Measurements from ENCODE around the gene MAGI2. TPM values are rescaled to one million over a fixed set of nuclear protein-coding genes. Genes with fewer than 3 reads are reported as not detected.

Gene MAGI2
- total and polyA plus RNA-seq, 4 donors: 43.4 to 61.3 (median 50.1) TPM

DNA sequence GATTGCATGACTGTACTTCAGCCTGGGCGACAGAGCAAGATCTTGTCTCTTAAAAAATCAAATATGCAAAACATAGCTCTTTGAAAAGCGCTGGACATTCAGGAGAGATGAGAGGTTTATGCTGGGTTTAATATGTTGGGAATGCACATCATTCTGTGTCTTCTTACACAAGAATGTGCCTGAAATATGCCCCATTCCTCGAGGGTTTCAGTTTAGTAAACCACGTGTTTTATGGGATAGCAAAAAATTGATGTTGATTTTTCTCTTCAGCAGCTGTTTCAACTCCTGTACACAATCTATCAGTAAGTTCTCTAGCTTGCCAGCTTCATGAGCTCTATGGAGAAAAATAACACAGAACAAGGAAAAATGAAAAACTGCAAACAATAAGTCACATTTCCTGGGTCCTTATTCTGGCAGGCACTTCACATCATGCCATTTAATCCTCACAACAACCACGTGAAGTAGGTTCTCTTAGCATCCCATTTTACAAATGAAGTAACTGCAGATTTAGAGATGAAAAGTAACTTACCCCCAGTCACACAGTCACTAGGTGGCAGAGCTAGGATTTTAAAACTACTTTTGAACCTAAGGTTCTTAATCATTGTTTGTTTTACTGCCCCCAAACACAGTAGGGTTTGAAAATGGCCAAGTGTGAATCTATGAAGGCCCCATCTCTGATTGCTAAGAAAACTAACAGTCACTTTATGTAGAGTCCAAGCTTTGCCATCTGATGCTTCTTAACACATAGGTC, 1231.3 kb downstream of the MAGI2 start:
- Histone ChIP-seq H3K36me3 (ENCODE audit: control insufficient read depth, insufficient read depth, low read length) (no peaks in the 10 kb centered on the region), H3K4me1 (ENCODE audit: control insufficient read depth, insufficient read depth, low read length) (no peaks in the 10 kb centered on the region), H3K27ac (ENCODE audit: low read depth, low read length) (no peak overlapping the region), H3K4me3 (ENCODE audit: low read depth, low read length) (no peak overlapping the region), H3K27me3 (ENCODE audit: control insufficient read depth, insufficient read depth, low read length) (no peaks in the 10 kb centered on the region), H3K9me3 (ENCODE audit: control insufficient read depth, insufficient read depth, low read length) (no peaks in the 10 kb centered on the region)
- peak in 1 of 6 donors; percentile 18 for DNase-seq (ENCODE audit: low read depth in 4 of 6, low spot score in 6 of 6)
- 100% methylated on average over 1 of the region's 5 CpGs for WGBS (ENCODE audit: insufficient coverage)

GRCh38 chr7:78220754-78221153, 1232.7 kb downstream of the MAGI2 start:
- Histone ChIP-seq H3K27me3 (ENCODE audit: control insufficient read depth, insufficient read depth, low read length) (no peaks in the 10 kb centered on the region), H3K4me1 (ENCODE audit: control insufficient read depth, insufficient read depth, low read length) (no peaks in the 10 kb centered on the region), H3K27ac (ENCODE audit: low read depth, low read length) (no peak overlapping the region), H3K36me3 (ENCODE audit: control insufficient read depth, insufficient read depth, low read length) (no peaks in the 10 kb centered on the region), H3K4me3 (ENCODE audit: low read depth, low read length) (no peak overlapping the region), H3K9me3 (ENCODE audit: control insufficient read depth, insufficient read depth, low read length) (no peaks in the 10 kb centered on the region)
- 81% methylated on average over 5 of the region's 5 CpGs for WGBS (ENCODE audit: insufficient coverage)
- no peak for DNase-seq (ENCODE audit: low read depth in 4 of 6, low spot score in 6 of 6)

DNA sequence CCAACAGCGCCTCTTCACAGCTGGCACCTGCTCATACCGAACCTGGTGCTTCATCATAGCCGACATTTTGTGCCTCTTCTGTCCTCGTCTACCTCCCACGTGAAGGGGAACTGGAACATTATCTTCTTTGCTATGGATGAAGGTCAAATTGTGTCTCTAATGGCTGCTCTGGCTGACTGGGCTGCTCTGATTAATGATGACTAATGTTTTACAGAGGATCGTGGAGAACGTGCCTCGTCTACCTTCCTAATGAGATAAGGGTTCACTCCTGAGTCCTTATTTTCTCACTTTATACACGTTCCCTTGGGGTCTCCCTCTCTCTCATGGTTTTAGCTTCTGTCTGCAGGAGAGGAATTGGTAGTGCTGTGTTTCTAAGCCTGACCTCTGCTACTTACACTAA, 1234.6 kb downstream of the MAGI2 start:
- no peak overlapping the region for H3K27ac ChIP-seq (ENCODE audit: low read depth, low read length)
- H3K4me1 ChIP-seq (ENCODE audit: control insufficient read depth, insufficient read depth, low read length): no peaks in the 10 kb centered on the region
- no peak for DNase-seq (ENCODE audit: low read depth in 4 of 6, low spot score in 6 of 6)
- no peaks in the 10 kb centered on the region for H3K9me3 ChIP-seq (ENCODE audit: control insufficient read depth, insufficient read depth, low read length)
- WGBS (ENCODE audit: insufficient coverage): 100% methylated on average over 1 of the region's 9 CpGs
- H3K4me3 ChIP-seq (ENCODE audit: low read depth, low read length): no peak overlapping the region
- H3K27me3 ChIP-seq (ENCODE audit: control insufficient read depth, insufficient read depth, low read length): no peaks in the 10 kb centered on the region
- H3K36me3 ChIP-seq (ENCODE audit: control insufficient read depth, insufficient read depth, low read length): no peaks in the 10 kb centered on the region

- H3K4me1 ChIP-seq (ENCODE audit: control insufficient read depth, insufficient read depth, low read length): no peaks in the 10 kb centered on the region
- no CpG with 5 or more reads among the region's 1 CpG for WGBS (ENCODE audit: insufficient coverage)
- no peak for DNase-seq (ENCODE audit: low read depth in 4 of 6, low spot score in 6 of 6)
- no peaks in the 10 kb centered on the region for H3K9me3 ChIP-seq (ENCODE audit: control insufficient read depth, insufficient read depth, low read length)
- H3K27me3 ChIP-seq (ENCODE audit: control insufficient read depth, insufficient read depth, low read length): no peaks in the 10 kb centered on the region
- no peaks in the 10 kb centered on the region for H3K36me3 ChIP-seq (ENCODE audit: control insufficient read depth, insufficient read depth, low read length)
- H3K27ac ChIP-seq (ENCODE audit: low read depth, low read length): no peak overlapping the region
- no peak overlapping the region for H3K4me3 ChIP-seq (ENCODE audit: low read depth, low read length)
Observed at GRCh38 chr7:78218051-78218450, 1235.4 kb downstream of the MAGI2 start.

DNA sequence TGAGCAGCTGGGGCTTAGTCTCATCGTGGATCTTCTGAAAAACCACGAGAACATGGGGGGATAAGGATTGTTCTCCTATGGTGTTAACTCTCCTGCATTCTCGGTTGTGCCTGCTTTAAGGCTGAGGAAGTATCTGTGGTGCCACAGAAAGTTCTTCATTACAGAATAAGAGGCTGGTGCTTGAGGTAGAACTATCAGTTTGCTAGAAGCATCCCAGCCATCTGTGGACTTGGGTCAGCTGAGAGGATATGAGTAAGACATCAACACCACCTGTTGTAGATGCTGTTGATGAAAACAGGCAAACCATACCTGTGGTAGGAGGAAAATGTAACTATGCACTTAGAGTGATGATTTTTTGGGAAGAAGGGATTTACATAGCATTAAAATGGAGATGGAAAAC, 1238.3 kb downstream of the MAGI2 start:
- H3K27me3 ChIP-seq (ENCODE audit: control insufficient read depth, insufficient read depth, low read length): no peaks in the 10 kb centered on the region
- H3K27ac ChIP-seq (ENCODE audit: low read depth, low read length): no peak overlapping the region
- DNase-seq (ENCODE audit: low read depth in 4 of 6, low spot score in 6 of 6): no peak
- 83% methylated on average over 3 of the region's 3 CpGs for WGBS (ENCODE audit: insufficient coverage)
- no peaks in the 10 kb centered on the region for H3K9me3 ChIP-seq (ENCODE audit: control insufficient read depth, insufficient read depth, low read length)
- H3K4me1 ChIP-seq (ENCODE audit: control insufficient read depth, insufficient read depth, low read length): no peaks in the 10 kb centered on the region
- H3K36me3 ChIP-seq (ENCODE audit: control insufficient read depth, insufficient read depth, low read length): no peaks in the 10 kb centered on the region
- no peak overlapping the region for H3K4me3 ChIP-seq (ENCODE audit: low read depth, low read length)

- Histone ChIP-seq H3K27me3 (ENCODE audit: control insufficient read depth, insufficient read depth, low read length) (no peaks in the 10 kb centered on the region), H3K4me3 (ENCODE audit: low read depth, low read length) (no peak overlapping the region), H3K4me1 (ENCODE audit: control insufficient read depth, insufficient read depth, low read length) (no peaks in the 10 kb centered on the region), H3K27ac (ENCODE audit: low read depth, low read length) (no peak overlapping the region), H3K9me3 (ENCODE audit: control insufficient read depth, insufficient read depth, low read length) (no peaks in the 10 kb centered on the region), H3K36me3 (ENCODE audit: control insufficient read depth, insufficient read depth, low read length) (no peaks in the 10 kb centered on the region)
- 98% methylated on average over 5 of the region's 6 CpGs for WGBS (ENCODE audit: insufficient coverage)
- no peak for DNase-seq (ENCODE audit: low read depth in 4 of 6, low spot score in 6 of 6)
Observed at GRCh38 chr7:78213402-78213801, 1240.1 kb downstream of the MAGI2 start.

DNA sequence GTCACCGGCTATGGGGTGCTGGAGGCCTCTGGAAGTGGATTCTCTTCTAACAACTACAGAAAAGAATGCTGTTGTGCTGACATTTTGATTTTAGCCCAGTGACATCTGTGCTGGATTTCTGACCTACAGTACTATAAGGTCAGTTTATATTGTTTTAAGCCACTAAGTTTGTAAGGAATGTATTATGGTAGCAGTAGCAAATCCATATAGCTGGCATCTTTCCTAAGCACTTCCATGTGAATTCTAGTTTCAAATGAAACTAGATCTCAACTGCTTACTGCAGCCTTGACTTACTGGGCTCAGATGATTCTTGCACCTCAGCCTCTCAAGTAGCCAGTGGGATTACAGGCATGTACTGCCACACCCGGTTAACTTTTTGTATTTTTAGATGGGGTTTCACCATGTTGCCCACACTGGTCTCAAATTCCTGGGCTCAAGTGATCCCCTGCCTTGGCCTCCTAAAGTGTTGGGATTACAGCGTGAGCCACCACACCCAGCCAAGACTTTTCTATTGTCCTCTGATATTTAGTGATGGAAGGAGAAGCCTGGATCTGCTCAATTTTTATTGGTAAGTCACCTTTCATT, 1240.9 kb downstream of the MAGI2 start:
- no peak for DNase-seq (ENCODE audit: low read depth in 4 of 6, low spot score in 6 of 6)
- Histone ChIP-seq H3K9me3 (ENCODE audit: control insufficient read depth, insufficient read depth, low read length) (no peaks in the 10 kb centered on the region), H3K4me3 (ENCODE audit: low read depth, low read length) (no peak overlapping the region), H3K27ac (ENCODE audit: low read depth, low read length) (no peak overlapping the region), H3K36me3 (ENCODE audit: control insufficient read depth, insufficient read depth, low read length) (no peaks in the 10 kb centered on the region), H3K27me3 (ENCODE audit: control insufficient read depth, insufficient read depth, low read length) (no peaks in the 10 kb centered on the region), H3K4me1 (ENCODE audit: control insufficient read depth, insufficient read depth, low read length) (no peaks in the 10 kb centered on the region)
- no CpG with 5 or more reads among the region's 3 CpGs for WGBS (ENCODE audit: insufficient coverage)

DNA sequence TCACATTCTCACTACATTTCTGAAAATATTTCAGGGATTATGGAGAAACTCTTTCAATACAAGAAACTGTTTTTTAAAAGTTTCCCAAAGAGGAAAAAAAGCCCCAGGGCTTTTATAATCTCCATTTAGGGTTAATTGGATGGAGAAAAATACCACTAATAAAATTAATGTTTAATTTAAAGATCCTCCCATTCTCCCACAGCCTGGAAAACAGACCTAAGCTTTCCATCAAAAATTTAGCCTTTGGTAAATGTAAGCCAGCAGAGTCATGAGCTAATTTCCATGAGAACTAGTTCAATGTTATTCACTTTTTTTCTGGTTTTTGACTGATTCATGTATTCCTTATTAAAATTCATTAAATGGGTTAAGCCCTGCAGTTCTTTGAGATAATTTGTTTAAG, 1246.2 kb downstream of the MAGI2 start:
- no peaks in the 10 kb centered on the region for H3K4me1 ChIP-seq (ENCODE audit: control insufficient read depth, insufficient read depth, low read length)
- H3K27ac ChIP-seq (ENCODE audit: low read depth, low read length): no peak overlapping the region
- H3K9me3 ChIP-seq (ENCODE audit: control insufficient read depth, insufficient read depth, low read length): no peaks in the 10 kb centered on the region
- H3K4me3 ChIP-seq (ENCODE audit: low read depth, low read length): no peak overlapping the region
- no peaks in the 10 kb centered on the region for H3K36me3 ChIP-seq (ENCODE audit: control insufficient read depth, insufficient read depth, low read length)
- no peaks in the 10 kb centered on the region for H3K27me3 ChIP-seq (ENCODE audit: control insufficient read depth, insufficient read depth, low read length)
- DNase-seq (ENCODE audit: low read depth in 4 of 6, low spot score in 6 of 6): no peak

- WGBS (ENCODE audit: insufficient coverage): no CpG with 5 or more reads among the region's 2 CpGs
Observed at GRCh38 chr7:78206769-78207168, 1246.7 kb downstream of the MAGI2 start.

DNA sequence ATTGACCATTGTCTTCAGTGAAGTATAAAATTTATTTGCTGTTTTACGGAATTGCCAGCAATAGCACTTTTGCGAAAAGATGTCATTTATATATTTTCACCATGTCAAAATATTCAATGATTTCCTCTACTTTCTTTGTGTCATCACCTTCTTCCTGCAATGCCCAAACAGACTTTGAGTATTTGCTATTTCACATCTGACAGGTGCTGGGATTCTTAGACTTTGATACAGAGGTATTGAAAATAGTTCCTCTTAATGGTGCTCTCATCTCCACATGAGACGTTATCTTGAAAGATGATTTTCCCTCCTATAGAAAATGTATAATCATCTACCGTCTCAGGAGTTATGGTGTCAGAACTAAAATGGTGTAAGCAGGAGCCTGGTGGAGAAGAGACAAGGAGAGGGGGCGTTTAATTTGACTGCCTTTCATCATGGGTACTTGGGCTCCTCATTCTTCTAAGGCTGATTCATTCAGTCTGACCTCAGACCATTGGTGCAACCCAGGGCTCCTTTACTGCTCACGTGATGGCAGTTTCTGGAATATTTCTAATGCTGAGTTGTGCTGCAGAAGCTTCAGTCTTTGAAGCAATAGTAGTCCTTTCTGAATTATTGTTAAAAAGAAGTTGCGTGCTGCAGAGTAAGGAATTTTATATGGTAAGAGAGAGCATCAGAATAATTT, 1250.3 kb downstream of the MAGI2 start:
- Histone ChIP-seq H3K27ac (ENCODE audit: low read depth, low read length) (no peak overlapping the region), H3K4me3 (ENCODE audit: low read depth, low read length) (no peak overlapping the region), H3K27me3 (ENCODE audit: control insufficient read depth, insufficient read depth, low read length) (no peaks in the 10 kb centered on the region), H3K4me1 (ENCODE audit: control insufficient read depth, insufficient read depth, low read length) (no peaks in the 10 kb centered on the region), H3K36me3 (ENCODE audit: control insufficient read depth, insufficient read depth, low read length) (no peaks in the 10 kb centered on the region), H3K9me3 (ENCODE audit: control insufficient read depth, insufficient read depth, low read length) (no peaks in the 10 kb centered on the region)
- no peak for DNase-seq (ENCODE audit: low read depth in 4 of 6, low spot score in 6 of 6)
- 60% methylated on average over 1 of the region's 7 CpGs for WGBS (ENCODE audit: insufficient coverage)

More at GRCh38 chr7:78206769-78207168, 1246.7 kb downstream of the MAGI2 start:
- Histone ChIP-seq H3K9me3 (ENCODE audit: control insufficient read depth, insufficient read depth, low read length) (no peaks in the 10 kb centered on the region), H3K4me1 (ENCODE audit: control insufficient read depth, insufficient read depth, low read length) (no peaks in the 10 kb centered on the region), H3K27ac (ENCODE audit: low read depth, low read length) (no peak overlapping the region), H3K36me3 (ENCODE audit: control insufficient read depth, insufficient read depth, low read length) (no peaks in the 10 kb centered on the region), H3K4me3 (ENCODE audit: low read depth, low read length) (no peak overlapping the region), H3K27me3 (ENCODE audit: control insufficient read depth, insufficient read depth, low read length) (no peaks in the 10 kb centered on the region)
- no peak for DNase-seq (ENCODE audit: low read depth in 4 of 6, low spot score in 6 of 6)

Data from spinal cord (tissue), 10 donors.